Kasumi-1 (cell line): ENCODE results near the gene FAM210A.
"Not testable (repeated sequence)": the region's sequence is repeated elsewhere in the genome, so short reads cannot be mapped to it uniquely, and the experiment has no call there.

Experiments used
- DNase-seq, 2 experiments: peaks; one replicate each; lab custom pipeline; 2025; lab: John Stamatoyannopoulos, UW

FAM210A gene

DNA sequence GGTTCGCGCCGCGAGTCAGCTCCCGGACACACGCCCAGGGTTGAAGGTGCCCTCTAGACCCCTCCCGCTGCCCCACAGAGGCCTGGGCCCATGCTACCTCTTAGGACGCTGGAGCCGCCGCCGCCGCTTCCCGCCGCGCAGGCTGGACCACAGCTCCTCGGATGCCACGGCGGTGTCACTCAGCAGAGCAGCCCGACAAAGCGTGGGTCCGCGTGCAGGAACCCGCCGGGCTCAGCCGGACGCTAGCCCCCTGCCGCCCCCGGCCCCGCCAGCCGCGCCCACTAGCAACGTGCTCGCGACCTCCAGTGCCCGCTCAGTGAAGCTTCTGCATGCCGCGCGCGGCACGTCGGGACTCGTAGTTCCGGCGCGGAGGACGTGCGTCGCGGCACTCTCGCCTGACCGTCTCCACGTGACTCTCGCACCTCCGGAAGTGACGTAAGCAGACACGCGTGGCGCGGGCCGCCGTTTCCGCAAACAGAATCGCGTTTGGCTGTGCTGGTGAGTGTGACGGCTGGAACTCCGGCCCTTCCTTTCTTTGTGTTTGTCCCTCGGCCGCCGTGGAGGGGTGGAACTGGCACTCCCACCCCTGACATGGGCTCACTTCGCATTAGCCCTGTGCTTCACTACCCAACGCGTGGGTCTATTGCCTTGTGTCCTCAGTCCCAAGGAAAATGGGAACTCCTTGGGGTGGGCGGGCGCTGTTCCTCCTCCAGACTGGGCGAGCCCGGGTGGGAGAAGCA, at the start of gene FAM210A, which contains the start of gene RNMT:
Gene FAM210A (minus strand): TSS at position 327 of the 740 bp plus-strand sequence. CDS start 44,481 bp downstream, outside the sequence.
Gene RNMT (plus strand): TSS at position 442 of the 740 bp plus-strand sequence. CDS start 4,845 bp downstream, outside the sequence.
- DNase-seq = peak; percentile 92 to 96

GRCh38 chr18:13775058-13775457, 48.7 kb upstream of the FAM210A start:
- no peak for DNase-seq

- DNase-seq = no peak
These were observed 36.5 kb upstream of the FAM210A start for GRCh38 chr18:13762690-13763439.

DNA sequence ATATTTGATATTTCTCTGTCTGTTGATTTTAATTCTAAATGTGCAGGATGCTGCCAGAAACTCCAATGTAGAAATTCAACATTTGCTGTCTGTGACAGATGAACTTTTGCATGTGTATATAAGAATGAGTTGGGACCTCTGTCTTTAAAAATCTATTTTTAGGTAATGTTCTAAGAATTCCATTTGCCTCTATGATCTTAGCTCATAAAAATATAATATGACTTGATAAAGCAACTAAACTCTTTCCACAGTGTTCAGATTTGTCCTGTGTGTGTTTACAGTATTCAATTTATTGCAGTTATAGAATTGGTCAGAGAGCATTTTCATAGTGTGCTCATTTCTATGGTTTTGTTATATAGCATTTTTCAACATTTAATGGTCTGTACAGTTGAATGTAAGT, 33.7 kb upstream of the FAM210A start:
- no peak for DNase-seq

DNA sequence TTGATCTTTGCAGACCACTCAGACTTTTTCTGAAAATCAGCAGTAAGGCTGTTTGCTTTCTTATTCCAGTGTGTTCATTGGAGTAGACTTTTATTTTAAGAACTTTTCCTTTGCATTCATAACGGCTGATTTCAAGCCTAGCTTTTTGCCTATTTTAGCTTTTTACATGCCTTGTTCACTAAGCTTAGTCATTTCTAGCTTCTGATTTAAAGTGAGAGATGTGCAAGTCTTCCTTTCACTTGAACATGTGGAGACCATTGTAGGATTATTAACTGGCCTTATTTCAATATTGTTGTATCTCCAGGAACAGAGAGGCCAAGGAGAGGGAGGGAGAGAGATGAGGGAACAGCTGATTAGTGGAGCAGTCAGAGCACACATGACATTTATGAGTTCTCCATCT, 32.3 kb upstream of the FAM210A start:
- DNase-seq = no peak

GRCh38 chr18:13756671-13757070, 30.3 kb upstream of the FAM210A start:
- DNase-seq = no peak

DNA sequence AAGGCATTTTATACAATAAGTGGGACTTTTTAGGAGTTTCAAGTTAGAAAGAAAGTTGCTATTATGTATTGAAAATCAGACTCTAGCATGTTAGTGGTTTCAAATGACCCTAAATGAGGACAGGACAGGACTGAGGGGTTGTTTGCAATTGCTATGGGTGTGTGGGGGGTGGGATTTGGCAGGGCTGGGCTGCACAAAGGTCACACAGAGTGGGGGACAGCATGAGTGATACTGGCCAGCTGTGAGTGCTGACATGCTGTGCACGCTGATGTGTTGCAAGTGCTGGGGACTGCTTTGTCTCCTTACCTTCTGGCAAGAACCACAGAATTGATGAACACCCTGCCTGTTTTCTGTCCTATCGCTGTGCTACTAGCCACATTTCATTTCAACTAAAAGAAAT, 29.9 kb upstream of the FAM210A start:
- no peak for DNase-seq

DNA sequence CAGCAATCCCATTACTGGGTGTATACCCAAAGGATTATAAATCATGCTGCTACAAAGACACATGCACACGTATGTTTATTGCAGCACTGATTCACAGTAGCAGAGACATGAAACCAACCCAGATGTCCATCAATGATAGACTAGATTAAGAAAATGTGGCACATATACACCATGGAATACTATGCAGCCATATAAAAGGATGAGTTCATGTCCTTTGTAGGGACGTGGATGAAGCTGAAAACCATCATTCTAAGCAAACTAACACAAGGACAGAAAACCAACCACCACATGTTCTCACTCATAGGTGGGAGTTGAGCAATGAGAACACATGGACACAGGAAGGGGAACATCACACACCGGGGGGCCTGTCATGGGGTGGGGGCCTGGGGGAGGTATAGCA, 25.2 kb upstream of the FAM210A start:
- DNase-seq = not testable (repeated sequence)

DNA sequence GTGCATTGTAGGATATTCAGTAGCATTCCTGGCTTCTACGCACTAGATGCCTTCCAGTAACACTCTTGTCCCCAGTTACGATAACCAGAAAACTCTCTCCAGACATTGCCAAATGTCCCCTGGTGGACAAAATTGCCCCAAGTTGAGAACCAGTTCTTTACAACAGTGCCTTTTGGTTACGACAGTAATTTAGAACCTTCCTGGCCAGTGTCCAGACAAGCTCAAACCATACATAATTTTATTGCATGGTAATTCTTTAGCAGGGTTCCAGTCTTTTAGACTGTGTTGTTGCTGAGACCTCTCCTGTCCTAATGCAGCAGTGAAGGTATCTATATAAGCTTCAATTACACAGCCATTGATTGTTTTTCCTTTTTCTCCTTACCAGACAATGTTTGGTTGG, 20.3 kb upstream of the FAM210A start:
- DNase-seq = no peak

GRCh38 chr18:13745696-13746095, 19.3 kb upstream of the FAM210A start:
- no peak for DNase-seq

DNA sequence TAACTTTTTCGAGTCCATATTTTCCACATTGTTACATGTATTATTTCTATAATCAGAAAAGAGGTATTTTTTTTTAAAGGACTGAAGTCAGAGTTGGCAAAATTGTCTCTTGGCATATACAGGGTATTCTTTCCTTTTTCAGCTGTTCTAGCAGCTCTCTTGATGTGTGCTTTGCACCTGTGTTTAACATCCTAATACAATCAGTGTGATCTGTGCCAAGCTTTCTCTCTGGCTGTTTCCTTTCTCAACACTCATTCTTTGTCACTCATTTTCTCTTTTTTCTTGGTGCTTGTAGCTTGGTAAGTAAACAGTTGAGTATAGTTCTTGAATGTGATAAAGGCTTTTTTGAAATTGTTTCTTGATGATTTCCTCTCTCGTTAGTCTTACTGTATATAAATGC, 9.3 kb upstream of the FAM210A start:
- no peak for DNase-seq

- DNase-seq = no peak
These were observed 4.1 kb upstream of the FAM210A start for GRCh38 chr18:13730481-13730880.

GRCh38 chr18:13726972-13727331, 594 bp upstream of the FAM210A start:
- peak; percentile 41 to 48 for DNase-seq

DNA sequence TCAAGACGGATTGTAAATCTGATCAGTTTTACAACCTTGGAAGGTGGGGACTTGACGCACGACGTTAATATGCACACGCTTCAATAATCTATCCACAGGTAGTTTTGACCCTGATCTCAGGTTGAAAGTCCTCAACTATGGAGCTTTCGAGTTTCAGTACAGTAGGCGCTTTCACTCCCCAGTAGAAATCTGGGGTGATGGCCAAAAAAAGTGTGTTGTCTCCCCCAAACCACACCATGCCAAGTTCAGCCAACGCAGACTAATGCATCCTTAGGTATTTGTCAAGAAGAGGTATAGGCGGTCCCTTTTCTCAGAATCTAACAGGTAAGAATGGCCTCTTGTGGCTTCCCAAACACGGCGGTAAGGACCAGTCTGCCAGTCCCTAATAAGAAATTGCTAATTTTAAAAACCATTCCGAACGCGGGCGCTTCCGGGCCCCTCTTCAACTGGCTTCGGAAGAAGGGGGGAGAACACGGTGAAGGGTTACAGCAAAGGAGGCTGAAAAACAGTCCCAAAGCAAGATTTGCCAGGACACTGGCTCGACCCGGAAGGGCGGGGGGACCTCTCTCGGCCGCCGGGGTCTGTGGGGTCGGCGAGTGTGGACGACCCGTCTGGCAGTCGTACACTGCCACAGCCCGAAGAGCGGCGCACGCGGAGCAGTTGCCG, 659 bp downstream of the FAM210A start:
- peak in 1 of 2 experiments; percentile 49 for DNase-seq

DNA sequence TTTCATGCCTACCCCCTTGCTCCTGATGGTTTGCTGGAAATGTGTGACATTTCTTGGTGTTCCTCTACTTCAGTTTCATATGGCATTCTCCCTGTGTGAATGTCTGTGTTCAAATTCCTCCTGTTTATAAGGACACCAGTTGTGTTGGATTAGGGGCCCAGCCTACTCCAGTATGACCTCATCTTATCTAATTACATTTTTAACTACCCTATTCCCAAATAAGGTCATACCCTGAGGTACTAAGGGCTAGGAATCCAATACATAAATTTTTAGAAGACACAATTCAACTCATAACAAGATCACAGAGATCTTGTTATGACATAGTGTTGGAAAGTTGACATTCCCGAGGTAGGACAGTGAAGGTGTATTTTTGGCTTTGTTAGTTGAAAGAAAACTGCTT, 5.5 kb downstream of the FAM210A start:
- no peak for DNase-seq

- no peak for DNase-seq
These were observed 6.2 kb downstream of the FAM210A start for GRCh38 chr18:13720123-13720522.

- DNase-seq = no peak
These were observed 9.4 kb downstream of the FAM210A start for GRCh38 chr18:13716916-13717315.

DNA sequence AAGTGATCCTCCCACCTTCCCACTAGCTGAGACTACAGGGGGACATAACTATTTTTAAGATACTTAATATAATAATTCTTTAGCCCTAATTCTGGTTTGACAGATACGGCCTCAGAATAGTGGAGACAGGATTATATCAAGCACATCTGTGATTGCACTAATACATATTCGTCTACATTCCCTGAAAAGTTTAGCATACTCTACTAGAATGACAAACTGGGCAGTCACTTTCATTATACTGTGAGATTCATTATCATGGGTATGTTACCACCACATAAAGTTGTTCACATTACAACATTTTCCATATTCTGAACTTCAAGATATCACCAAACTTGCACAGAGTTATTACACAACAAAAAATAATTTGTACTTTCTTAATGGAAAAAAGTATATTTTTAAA, 11.0 kb downstream of the FAM210A start:
- DNase-seq = no peak

GRCh38 chr18:13713455-13714055, 12.8 kb downstream of the FAM210A start:
- no peak for DNase-seq

DNA sequence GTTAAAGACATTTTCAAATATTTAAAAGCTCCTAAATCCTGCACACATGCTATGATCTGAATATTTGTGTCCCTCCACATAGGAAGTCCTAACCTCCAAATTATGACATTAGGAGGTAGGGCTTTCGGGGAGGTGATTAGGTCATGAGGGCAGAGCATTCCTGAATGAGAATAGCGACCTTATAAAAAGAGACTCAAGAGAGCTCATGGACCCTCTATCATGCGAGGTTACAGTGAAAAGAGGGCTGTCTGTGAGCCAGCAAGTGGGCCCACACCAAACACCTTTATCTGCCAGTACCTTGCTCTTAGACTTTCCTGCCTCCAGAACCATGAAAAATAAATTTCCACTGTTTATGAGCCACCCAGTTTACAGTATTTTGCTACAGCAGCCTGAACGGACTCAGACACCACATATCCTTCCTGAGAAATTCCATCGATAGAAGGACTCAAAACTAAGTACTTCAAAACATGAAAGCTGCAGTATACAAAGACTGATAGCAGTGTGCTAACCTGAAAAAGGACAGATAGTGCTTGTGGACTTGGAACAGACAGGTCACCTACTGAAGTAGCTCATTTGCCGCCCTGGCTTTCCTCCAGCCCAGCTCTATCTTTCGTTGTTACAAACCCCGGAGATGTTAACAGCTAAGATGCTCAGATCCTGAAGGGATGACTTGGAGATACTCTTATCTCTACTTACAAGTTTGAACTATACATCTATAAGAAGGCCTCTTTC, 13.8 kb downstream of the FAM210A start:
- no peak for DNase-seq

DNA sequence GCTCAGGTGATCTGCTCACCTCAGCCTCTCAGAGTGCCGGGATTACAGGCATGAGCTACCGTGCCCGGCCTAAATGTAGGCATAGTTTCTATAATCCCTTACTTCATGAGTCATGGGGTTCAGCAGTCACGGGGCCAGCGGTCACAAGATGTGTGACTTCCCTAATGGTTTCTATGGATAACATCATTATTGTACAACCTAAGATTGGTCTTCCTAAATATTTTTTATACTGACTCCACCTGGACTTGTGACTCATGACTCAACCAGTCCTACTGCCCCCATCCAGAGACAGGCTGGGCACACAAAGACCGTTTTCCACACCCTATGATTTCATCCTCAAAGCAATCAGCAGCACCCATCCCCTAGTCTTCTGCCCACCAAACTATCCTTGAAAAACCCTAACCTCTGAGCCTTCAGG, 15.9 kb downstream of the FAM210A start:
- no peak for DNase-seq

GRCh38 chr18:13703899-13704298, 22.5 kb downstream of the FAM210A start:
- peak; percentile 14 to 16 for DNase-seq
